Measurements from ENCODE around the gene MARVELD1. TPM values are rescaled to one million over a fixed set of nuclear protein-coding genes. Genes with fewer than 3 reads are reported as not detected.

MARVELD1 gene
- total and polyA plus RNA-seq, 2 of the 8 experiments (the other 6 are each of a cell fraction or from before 2014, with no cell fraction given): 28.1 to 37.3 TPM

GRCh38 chr10:97754726-97755125 lies 41.2 kb downstream of the MARVELD1 start:
- no peak overlapping the region for H2BK20ac ChIP-seq (ENCODE audit: low read length)
- H3K56ac ChIP-seq (replicated peaks; ENCODE audit: insufficient read length, low read depth, low read length): no peak overlapping the region
- WGBS, 2 experiments (ENCODE audit: extremely low coverage in 1 of 2, insufficient coverage in 1 of 2, insufficient read length in 1 of 2, insufficient replicate concordance in 2 of 2, low coverage in 1 of 2, low lambda C conversion rate in 2 of 2, missing lambda C conversion rate in 1 of 2): 79% methylated on average over 4 of the region's 4 CpGs; no CpG with 5 or more reads in 1 of the 2 experiments
- H3K79me1 ChIP-seq (ENCODE audit: low read depth, low read length): no peaks in the 10 kb centered on the region; the same call in 1 of the 2 replicates
- no peaks in the 10 kb centered on the region for H3K27me3 ChIP-seq (replicated peaks in 1 of 4; ENCODE audit: control insufficient read depth in 3 of 4, extremely low read depth in 1 of 4, insufficient read depth in 3 of 4, low read length in 3 of 4)
- no peak overlapping the region for H4K5ac ChIP-seq (ENCODE audit: insufficient read length, low read depth, low read length)
- CTCF ChIA-PET (ENCODE audit: partially characterized antibody): interaction anchor here (1.2 to 1.9 kb wide), 5 partner anchors 11 to 57 kb away, joined by 3 to 5 read pairs (median 4); no protein-coding TSS in a partner anchor
- H3K23me2 ChIP-seq (ENCODE audit: low read depth, low read length): no peaks in the 10 kb centered on the region
- no peak overlapping the region for H2BK15ac ChIP-seq (ENCODE audit: low read length)
- H3K23ac ChIP-seq (ENCODE audit: insufficient read length): no peak overlapping the region
- FAIRE-seq (no peak), DNase-seq (ENCODE audit: low read depth in 1 of 2, low spot score in 2 of 2) (no peak)
- H4K20me1 ChIP-seq (replicated peaks in 1 of 2; ENCODE audit: control insufficient read depth in 1 of 2, insufficient read depth in 2 of 2, low read length in 2 of 2): peaks cover 1 to 8% of the 10 kb centered on the region in 2 experiments
- no peak overlapping the region for H2BK12ac ChIP-seq (ENCODE audit: low read depth, low read length)
- H2BK120ac ChIP-seq (replicated peaks; ENCODE audit: low read depth, low read length): no peak overlapping the region
- no peak overlapping the region for H3K4me3 ChIP-seq (ENCODE audit: extremely low read depth in 1 of 4, insufficient read depth in 2 of 4, low read depth in 3 of 4, low read length in 4 of 4)
- H3K4me1 ChIP-seq (replicated peaks in 1 of 4; ENCODE audit: control insufficient read depth in 3 of 4, insufficient read depth in 4 of 4, low read length in 3 of 4): 0 out of 7 replicates have a peak, but pooled peaks cover 0 to 2% (median 0%) of the 10 kb centered on the region in 4 experiments
- H3K4ac ChIP-seq (replicated peaks; ENCODE audit: insufficient read length, low read depth, low read length): no peak overlapping the region
- no peak overlapping the region for H2BK5ac ChIP-seq (ENCODE audit: low read depth, low read length)
- H3K9me3 ChIP-seq (ENCODE audit: insufficient read depth in 2 of 2, low read depth in 1 of 2, low read length in 1 of 2): no peaks in the 10 kb centered on the region
- H3K18ac ChIP-seq (ENCODE audit: extremely low read depth, low read length): no peak overlapping the region
- H4K8ac ChIP-seq (ENCODE audit: extremely low read depth, insufficient read depth, low read length): no peak overlapping the region
- H4K91ac ChIP-seq (replicated peaks; ENCODE audit: insufficient read length, low read length): no peak overlapping the region
- peaks cover 14 to 55% (median 49%) of the 10 kb centered on the region in 4 experiments for H3K36me3 ChIP-seq (ENCODE audit: control insufficient read depth in 2 of 4, insufficient read depth in 4 of 4, low read length in 3 of 4)
- H2AFZ ChIP-seq (ENCODE audit: low read length): no peak overlapping the region
- POLR2A ChIA-PET (ENCODE audit: partially characterized antibody): interaction anchor here (0.6 to 2.3 kb wide), 3 partner anchors 9 to 83 kb away, joined by 3 to 6 read pairs (median 6); no protein-coding TSS in a partner anchor
- H2AK5ac ChIP-seq (ENCODE audit: low read depth, low read length): no peak overlapping the region
- H3K79me2 ChIP-seq (ENCODE audit: control insufficient read depth in 1 of 2, insufficient read depth in 2 of 2, low read length in 2 of 2): no peaks in the 10 kb centered on the region
- no peak overlapping the region for H3K4me2 ChIP-seq (ENCODE audit: insufficient read depth in 1 of 2, low read depth in 2 of 2, low read length in 2 of 2)
- no peak overlapping the region for H3K14ac ChIP-seq (ENCODE audit: insufficient read length)
- H3K27ac ChIP-seq (ENCODE audit: low read depth, low read length): no peak overlapping the region
- no peak overlapping the region for H3K9ac ChIP-seq (replicated peaks in 1 of 4; ENCODE audit: extremely low read depth in 1 of 4, low read depth in 3 of 4, low read length in 3 of 4)
- TF ChIP-seq CBX5 (IDR thresholded peaks at IDR 0.05; ENCODE audit: low read depth, low read length) (no peak), MAFK (IDR thresholded peaks at IDR 0.05; ENCODE audit: low read depth, low read length) (no peak), POU5F1 (IDR thresholded peaks at IDR 0.05; ENCODE audit: low read depth, low read length) (no peak), RAD21 (IDR thresholded peaks at IDR 0.05 in 1 of 2, conservative IDR thresholded peaks at IDR 0.05 in 1 of 2; ENCODE audit: low read depth in 2 of 2, low read length in 2 of 2) (no peak), TCF12 (IDR thresholded peaks at IDR 0.05; ENCODE audit: low read depth, low read length) (no peak), E2F6 (IDR thresholded peaks at IDR 0.05) (no peak), KDM5A (IDR thresholded peaks at IDR 0.05; ENCODE audit: low read length) (no peak), YY1 (IDR thresholded peaks at IDR 0.05; ENCODE audit: low read depth, low read length) (no peak), RFX5 (IDR thresholded peaks at IDR 0.05; ENCODE audit: borderline replicate concordance, low read depth, low read length) (no peak), SIX5 (IDR thresholded peaks at IDR 0.05; ENCODE audit: low read depth, low read length) (no peak), SAP30 (IDR thresholded peaks at IDR 0.05; ENCODE audit: insufficient read depth, insufficient replicate concordance, low read length) (no peak), HDAC2 (IDR thresholded peaks at IDR 0.05; ENCODE audit: borderline replicate concordance in 1 of 2, low read depth in 2 of 2, low read length in 2 of 2) (no peak), POLR2A (IDR thresholded peaks at IDR 0.05; ENCODE audit: control extremely low read depth in 1 of 2, low read depth in 2 of 2, low read length in 2 of 2) (no peak), SP4 (IDR thresholded peaks at IDR 0.05; ENCODE audit: low read length) (no peak)
